ENCODE data around the gene PRKCD. TPM values are rescaled to one million over a fixed set of nuclear protein-coding genes. Genes with fewer than 3 reads are reported as not detected.

Gene PRKCD
- polyA plus RNA-seq, result 10 to 100 TPM; 14.7 to 36.8 (median 26.1) TPM

DNA sequence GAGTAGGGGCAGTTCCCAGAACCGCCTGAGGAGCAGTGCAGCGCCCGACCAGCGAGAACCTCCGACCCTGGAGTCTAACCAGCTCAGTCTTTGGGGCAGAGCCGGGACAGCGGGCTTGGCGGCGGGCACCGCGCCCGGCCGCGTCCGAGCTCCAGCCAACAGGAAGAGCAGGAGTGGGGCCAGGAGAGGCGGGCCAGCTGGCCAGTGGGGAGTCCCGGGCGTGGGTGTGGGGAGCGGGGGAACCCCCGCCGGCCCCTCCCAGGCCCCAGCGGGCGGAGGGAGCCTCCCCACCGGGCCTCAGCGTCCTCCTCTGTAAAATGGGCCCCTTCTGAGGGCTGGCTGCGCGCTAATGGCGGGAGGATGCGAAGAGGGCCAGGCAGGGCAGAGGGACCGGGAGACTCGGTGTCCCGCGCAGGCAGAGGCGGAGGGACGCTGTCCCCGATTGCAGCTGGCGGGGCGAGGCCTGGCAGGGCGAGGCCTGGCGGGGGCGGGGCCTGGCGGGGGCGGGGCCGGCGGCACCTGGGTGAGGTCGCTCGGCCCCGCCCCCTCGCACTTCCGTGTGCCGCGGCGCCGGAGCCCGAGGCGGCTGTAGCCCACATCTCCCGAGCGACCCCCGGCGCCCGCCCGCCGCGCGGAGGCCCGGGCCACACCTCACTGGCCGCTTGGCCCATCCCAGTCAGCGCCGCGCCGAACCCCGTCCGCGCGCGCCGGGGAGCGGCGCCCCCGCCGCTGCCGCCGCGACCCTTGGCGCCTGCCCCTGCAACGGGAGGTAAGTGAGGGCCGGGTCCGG, at the start of gene PRKCD:
TSS of gene PRKCD (plus strand) at position 550 of the 790 bp plus-strand sequence. CDS start 17,214 bp downstream, outside the sequence.
- Mint-ChIP-seq H3K4me3 (peak within 1 kb of the TSS; percentile 91 to 97 (median 92)), H3K4me1 (peaks cover 32 to 45% of the 10 kb centered on the region in 2 donors), H3K9me3 (no peaks in the 10 kb centered on the region), H3K27me3 (ENCODE audit: low read depth in 3 of 3) (peaks cover 11 to 22% (median 13%) of the 10 kb centered on the region in 3 donors), H3K36me3 (no peaks in the 10 kb centered on the region), H3K27ac (peak within 1 kb of the TSS; percentile 72 to 92 (median 88))
- peak; percentile 63 to 66 (median 65) for DNase-seq

DNA sequence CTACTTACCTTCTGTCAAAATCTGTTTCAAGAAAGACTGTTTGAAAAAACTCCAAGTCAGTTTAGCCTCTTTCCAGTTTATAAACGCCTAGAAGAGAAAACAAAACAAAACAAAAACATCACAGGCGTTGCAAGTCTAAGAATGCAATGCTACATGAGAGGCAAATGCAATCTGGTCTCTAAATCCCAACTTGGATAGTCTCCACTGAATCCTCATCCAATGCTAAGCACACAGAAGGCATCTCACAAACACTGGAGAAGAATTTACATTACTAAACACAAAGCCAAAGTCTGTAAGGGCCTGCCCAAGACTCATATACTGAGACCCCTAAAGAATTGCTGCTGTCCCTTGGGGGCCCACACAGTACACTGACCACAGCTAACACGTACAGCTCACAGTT, 49.2 kb upstream of the PRKCD start:
- peaks cover 0 to under 1% (median 0%) of the 10 kb centered on the region in 3 donors for H3K27me3 Mint-ChIP-seq (ENCODE audit: low read depth in 3 of 3)
- H3K36me3 Mint-ChIP-seq, result peaks cover 8 to 17% (median 8%) of the 10 kb centered on the region in 3 donors
- no peak overlapping the region for H3K27ac Mint-ChIP-seq
- no peaks in the 10 kb centered on the region for H3K4me1 Mint-ChIP-seq
- no peak overlapping the region for H3K4me3 Mint-ChIP-seq
- DNase-seq, result no peak
- no peaks in the 10 kb centered on the region for H3K9me3 Mint-ChIP-seq

DNA sequence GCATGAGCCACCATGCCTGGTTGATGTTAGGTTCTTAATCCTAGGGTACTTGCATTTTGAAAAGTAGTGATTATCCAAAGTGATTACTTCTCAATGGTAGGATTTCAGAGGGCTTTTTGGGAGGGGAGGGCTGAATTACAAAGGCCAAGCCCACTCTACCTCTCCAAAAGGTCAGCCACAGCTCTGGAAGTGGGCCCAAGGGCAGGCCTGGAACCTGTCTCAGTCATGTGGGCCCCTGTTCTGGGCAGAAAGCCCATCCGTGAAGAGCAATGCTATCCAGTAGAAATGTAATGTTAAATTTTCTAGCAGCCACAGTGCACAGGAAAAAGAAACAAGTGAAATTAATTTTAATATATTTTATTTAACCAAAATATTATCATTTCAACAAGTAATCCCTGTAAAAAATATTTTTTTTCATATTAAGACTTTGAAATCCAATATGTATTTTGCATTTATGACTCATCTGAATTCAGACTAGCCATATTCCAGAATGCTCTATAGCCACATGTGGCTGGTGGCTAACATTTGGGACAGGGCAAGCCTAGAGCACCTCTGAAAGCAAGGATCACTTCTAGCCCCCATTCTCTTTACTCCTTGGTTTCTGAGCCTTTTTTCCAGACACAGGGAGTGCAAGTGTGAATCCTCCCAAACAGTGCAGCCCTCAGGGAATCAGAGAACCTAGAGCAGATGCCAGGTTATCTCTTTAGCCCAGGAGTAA, 47.6 kb upstream of the PRKCD start:
- H3K4me3 Mint-ChIP-seq, result no peak overlapping the region
- no peak overlapping the region for H3K27ac Mint-ChIP-seq
- peaks cover 14 to 21% (median 14%) of the 10 kb centered on the region in 3 donors for H3K36me3 Mint-ChIP-seq
- no peaks in the 10 kb centered on the region for H3K9me3 Mint-ChIP-seq
- no peak for DNase-seq
- no peaks in the 10 kb centered on the region for H3K4me1 Mint-ChIP-seq
- H3K27me3 Mint-ChIP-seq (ENCODE audit: low read depth in 3 of 3), result no peaks in the 10 kb centered on the region

DNA sequence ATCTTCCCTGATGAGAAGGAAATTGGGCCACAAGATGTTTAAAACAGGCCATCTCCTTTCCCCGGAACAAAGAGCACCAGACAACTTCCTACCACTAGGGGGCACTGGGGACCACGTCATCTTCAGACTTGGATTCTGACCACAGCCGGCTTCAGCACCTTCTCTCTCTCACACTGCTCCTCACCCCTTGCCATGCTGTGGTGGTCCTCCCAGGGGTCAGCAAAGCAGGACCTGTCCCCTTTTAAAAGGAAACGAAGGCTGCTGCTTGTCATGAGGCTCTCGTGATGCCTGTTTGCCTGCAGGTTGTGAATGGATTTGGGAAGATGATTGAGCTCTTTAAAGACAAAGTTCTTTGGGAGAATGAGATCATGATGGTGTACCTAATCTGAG, 47.0 kb upstream of the PRKCD start:
- no peaks in the 10 kb centered on the region for H3K4me1 Mint-ChIP-seq
- DNase-seq, result peak; percentile 73 to 77 (median 73)
- H3K9me3 Mint-ChIP-seq, result no peaks in the 10 kb centered on the region
- H3K27ac Mint-ChIP-seq, result no peak overlapping the region
- no peak overlapping the region for H3K4me3 Mint-ChIP-seq
- peaks cover 14 to 22% (median 16%) of the 10 kb centered on the region in 3 donors for H3K36me3 Mint-ChIP-seq
- no peaks in the 10 kb centered on the region for H3K27me3 Mint-ChIP-seq (ENCODE audit: low read depth in 3 of 3)

DNA sequence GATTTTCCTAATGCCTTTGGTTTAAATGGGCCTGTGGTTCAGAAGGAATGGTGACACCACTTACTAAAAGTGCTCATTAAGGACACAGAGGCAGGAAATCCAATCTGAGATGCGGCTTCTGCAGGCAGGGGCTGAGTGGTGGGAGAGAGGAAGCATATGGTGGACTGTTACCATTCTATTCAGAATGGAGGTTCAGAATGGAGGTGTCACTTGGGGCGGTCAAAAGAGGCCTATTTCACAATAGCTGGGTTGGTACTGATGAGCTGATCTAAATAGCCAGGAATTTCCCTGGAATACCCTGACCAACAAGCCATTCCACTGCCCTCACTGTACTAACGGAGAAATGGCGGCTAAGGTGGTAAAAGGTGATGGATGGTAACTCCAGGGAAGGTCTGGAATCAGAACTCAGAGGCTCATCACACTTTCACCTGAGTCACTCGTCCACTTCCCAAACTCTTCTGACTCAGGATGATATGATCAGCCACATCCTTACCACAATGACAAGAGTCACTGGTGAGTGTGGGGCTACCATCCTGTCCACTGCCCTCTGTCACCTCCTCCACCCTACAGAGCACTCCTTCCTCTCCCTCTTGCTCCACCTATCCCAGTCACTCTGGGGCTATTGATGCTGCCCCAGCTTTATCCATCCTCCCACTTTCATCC, 46.5 kb upstream of the PRKCD start:
- no peaks in the 10 kb centered on the region for H3K4me1 Mint-ChIP-seq
- H3K27me3 Mint-ChIP-seq (ENCODE audit: low read depth in 3 of 3), result no peaks in the 10 kb centered on the region
- H3K9me3 Mint-ChIP-seq, result no peaks in the 10 kb centered on the region
- no peak for DNase-seq
- H3K27ac Mint-ChIP-seq, result no peak overlapping the region
- peaks cover 11 to 19% (median 16%) of the 10 kb centered on the region in 3 donors for H3K36me3 Mint-ChIP-seq
- no peak overlapping the region for H3K4me3 Mint-ChIP-seq

DNA sequence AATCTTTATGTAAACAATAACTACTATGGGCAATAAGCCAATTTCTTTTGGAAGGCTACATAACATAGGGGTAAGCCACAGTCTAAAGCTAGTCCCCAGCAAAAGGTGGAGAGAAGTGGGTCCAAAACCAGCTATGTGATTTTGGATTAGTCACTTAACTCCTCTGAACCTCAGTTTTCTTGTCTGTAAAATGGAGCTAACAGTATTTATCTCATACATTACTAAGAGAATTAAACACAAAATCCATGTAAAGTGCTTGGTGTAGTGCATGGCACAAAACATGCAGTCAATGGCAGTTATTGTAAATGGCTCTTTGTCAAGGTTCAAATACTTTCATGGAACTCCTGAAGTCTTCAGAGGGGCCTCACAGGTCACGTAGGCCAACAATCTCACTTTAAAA, 44.1 kb upstream of the PRKCD start:
- Mint-ChIP-seq H3K27ac (no peak overlapping the region), H3K4me1 (no peaks in the 10 kb centered on the region), H3K36me3 (peaks cover 18 to 29% (median 19%) of the 10 kb centered on the region in 3 donors), H3K9me3 (no peaks in the 10 kb centered on the region), H3K4me3 (no peak overlapping the region), H3K27me3 (ENCODE audit: low read depth in 3 of 3) (no peaks in the 10 kb centered on the region)
- no peak for DNase-seq

DNA sequence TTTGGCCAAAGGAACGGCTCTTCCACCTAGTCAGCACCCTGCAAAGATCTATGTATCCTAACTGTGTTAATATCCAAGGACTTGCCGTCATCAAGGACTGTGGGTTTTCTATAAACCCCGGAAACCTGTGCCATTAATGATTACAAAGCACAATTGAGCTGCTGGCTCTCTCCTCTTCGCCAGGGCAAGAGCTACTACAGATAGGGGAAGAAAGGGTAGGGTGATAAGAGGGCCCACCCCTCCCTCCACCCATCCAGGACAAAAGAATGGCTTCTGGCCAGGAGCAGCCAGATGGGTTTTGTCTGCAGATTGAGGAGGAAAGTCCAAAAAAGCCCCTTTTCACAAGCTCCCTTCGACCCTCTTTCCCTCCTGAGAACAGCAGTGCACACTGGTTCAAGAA, 40.7 kb upstream of the PRKCD start:
- Mint-ChIP-seq H3K27ac (no peak overlapping the region), H3K9me3 (no peaks in the 10 kb centered on the region), H3K4me1 (no peaks in the 10 kb centered on the region), H3K36me3 (peaks cover 36 to 54% (median 40%) of the 10 kb centered on the region in 3 donors), H3K4me3 (no peak overlapping the region), H3K27me3 (ENCODE audit: low read depth in 3 of 3) (no peaks in the 10 kb centered on the region)
- DNase-seq, result no peak

DNA sequence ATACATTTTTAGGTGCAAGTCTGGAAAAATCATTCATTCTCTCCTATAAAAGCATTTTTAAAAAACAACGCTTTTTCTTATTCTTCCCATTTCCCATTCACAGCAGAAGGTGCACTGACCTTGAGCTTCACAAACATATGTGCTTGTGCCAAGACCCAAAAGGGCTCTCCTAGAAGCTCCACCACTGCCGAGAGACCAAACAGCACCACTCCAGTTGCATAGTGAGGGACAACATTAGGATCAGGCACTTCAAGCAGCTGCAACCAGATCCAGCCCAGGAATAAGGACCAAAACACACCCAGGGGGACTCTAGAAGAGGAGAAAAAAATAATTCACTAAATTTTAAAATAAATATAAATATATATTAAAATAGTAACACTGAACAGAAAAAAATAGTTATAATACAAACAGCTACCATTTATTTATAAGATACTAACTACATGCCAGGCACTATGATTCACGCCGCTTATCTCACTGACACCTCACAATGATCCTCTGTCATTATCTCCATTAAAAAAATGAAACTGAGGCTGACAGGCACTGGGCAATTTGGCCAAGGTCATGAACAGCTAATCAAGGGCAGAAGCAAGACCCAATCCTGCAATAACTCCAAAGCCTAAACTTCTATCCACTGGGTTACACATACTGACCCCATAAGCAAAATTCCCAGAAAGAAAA, 38.6 kb upstream of the PRKCD start:
- H3K4me1 Mint-ChIP-seq, result no peaks in the 10 kb centered on the region
- DNase-seq, result no peak
- peaks cover 36 to 54% (median 40%) of the 10 kb centered on the region in 3 donors for H3K36me3 Mint-ChIP-seq
- no peak overlapping the region for H3K4me3 Mint-ChIP-seq
- H3K27me3 Mint-ChIP-seq (ENCODE audit: low read depth in 3 of 3), result no peaks in the 10 kb centered on the region
- no peaks in the 10 kb centered on the region for H3K9me3 Mint-ChIP-seq
- peak overlapping the region in 1 of 6 donors; percentile 29 for H3K27ac Mint-ChIP-seq

DNA sequence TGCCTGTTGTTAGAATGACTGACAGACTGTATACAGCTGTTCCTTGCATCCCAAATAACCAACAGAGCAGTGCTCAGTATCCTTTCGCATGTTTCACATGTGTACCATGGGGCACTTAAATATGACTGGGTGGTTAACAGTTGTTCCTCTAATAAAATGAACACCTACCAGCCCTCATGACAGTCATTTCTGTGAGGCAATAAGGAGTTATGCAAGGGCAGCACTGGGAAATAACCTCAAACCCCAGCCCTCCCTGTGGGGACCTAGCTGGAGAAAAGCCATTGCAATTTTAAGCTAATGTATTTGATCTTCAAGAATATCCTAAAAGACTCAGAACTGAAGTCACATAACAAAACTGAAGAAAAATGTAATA, 38.1 kb upstream of the PRKCD start:
- no peak for DNase-seq
- H3K36me3 Mint-ChIP-seq, result peaks cover 35 to 53% (median 40%) of the 10 kb centered on the region in 3 donors
- no peaks in the 10 kb centered on the region for H3K4me1 Mint-ChIP-seq
- no peak overlapping the region for H3K4me3 Mint-ChIP-seq
- H3K27ac Mint-ChIP-seq, result peak overlapping the region in 1 of 6 donors; percentile 29
- H3K9me3 Mint-ChIP-seq, result no peaks in the 10 kb centered on the region
- no peaks in the 10 kb centered on the region for H3K27me3 Mint-ChIP-seq (ENCODE audit: low read depth in 3 of 3)

DNA sequence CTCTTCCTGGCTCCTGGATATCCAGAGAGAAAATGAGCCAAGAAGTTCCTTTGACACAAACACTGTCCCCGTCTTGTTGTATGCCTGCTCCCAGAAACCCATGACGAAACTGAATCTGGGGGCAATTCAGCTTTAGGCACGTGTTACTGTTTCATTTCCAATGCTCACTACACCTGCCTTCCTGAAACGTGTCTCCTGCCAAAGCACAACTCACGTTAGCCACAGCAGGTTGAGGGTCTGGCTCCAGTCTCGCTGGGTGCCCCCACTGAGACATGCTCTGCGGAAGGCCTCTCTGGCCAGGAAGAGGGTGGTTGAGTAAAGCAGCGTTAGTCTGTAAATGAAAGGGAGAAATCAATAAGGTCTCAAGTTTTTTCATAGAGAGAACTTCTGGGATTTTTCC, 37.5 kb upstream of the PRKCD start:
- Mint-ChIP-seq H3K4me1 (no peaks in the 10 kb centered on the region), H3K9me3 (no peaks in the 10 kb centered on the region), H3K27me3 (ENCODE audit: low read depth in 3 of 3) (no peaks in the 10 kb centered on the region), H3K36me3 (peaks cover 29 to 47% (median 34%) of the 10 kb centered on the region in 3 donors), H3K27ac (no peak overlapping the region), H3K4me3 (no peak overlapping the region)
- DNase-seq, result no peak

DNA sequence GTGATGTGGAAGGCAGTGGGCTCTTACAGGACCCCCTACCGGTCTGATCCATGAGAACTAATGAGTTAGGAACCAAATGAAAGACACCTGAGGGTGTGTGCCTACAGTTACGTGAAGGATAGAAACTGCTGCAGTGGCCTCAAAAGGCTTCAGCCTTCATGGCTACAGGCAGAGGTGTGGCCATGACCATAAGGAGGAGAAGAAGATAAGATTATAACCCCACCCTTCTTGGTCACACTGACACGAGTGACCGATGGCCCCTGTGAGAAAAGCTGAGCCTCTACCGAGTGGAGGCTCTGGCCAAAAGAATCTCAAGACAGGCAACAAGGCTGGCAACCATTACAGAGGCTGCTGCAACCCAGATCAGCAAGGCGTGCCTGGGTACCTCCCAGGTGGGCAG, 37.1 kb upstream of the PRKCD start:
- Mint-ChIP-seq H3K36me3 (peaks cover 28 to 45% (median 33%) of the 10 kb centered on the region in 3 donors), H3K4me3 (no peak overlapping the region), H3K4me1 (peaks cover 0 to 3% of the 10 kb centered on the region in 2 donors), H3K27me3 (ENCODE audit: low read depth in 3 of 3) (no peaks in the 10 kb centered on the region), H3K9me3 (no peaks in the 10 kb centered on the region), H3K27ac (no peak overlapping the region)
- no peak for DNase-seq

DNA sequence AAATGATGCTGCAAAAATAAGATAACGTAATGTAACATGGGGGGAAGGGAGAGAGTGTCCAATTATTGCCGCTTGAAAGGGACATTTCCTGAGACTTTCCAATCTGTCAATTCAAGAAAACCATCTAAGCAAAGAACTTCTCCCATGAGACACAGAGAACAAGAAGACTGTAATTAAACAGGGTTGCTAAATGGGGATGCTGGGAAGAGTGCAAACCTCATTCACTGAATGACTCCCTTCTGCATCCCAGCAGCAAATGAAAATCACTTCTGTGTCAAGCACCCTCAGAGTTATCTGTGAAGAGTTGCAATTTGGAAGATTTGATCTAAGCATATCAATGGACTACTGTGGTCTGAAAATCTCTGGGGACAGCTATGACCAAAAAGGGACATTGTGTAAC, 34.4 kb upstream of the PRKCD start:
- H3K36me3 Mint-ChIP-seq, result peaks cover 18 to 26% (median 21%) of the 10 kb centered on the region in 3 donors
- H3K9me3 Mint-ChIP-seq, result no peaks in the 10 kb centered on the region
- DNase-seq, result no peak
- no peak overlapping the region for H3K4me3 Mint-ChIP-seq
- peaks cover 5 to 9% (median 7%) of the 10 kb centered on the region in 3 donors for H3K27me3 Mint-ChIP-seq (ENCODE audit: low read depth in 3 of 3)
- H3K4me1 Mint-ChIP-seq, result peaks cover 22 to 30% of the 10 kb centered on the region in 2 donors
- H3K27ac Mint-ChIP-seq, result peak overlapping the region in 1 of 6 donors; percentile 30

DNA sequence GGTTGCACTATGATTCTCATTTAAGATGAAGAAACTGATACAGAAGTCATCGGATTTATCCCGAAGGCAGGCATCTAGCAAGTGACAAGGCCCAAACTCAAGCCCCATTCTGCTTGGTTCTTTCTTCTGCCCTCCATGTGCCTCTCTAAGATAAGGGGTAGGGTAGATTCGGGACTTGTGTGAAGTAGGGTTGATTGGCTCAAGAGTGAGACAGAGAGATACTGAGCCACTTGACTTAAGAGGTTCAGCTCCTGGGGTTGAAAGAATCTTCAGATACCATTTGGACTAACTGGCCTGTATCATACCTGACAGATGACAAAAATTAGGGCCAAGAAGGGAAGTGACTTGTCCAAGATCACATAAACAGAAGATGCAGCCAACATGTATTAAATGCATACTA, 31.7 kb upstream of the PRKCD start:
- peaks cover 7 to 9% (median 7%) of the 10 kb centered on the region in 3 donors for H3K27me3 Mint-ChIP-seq (ENCODE audit: low read depth in 3 of 3)
- no peaks in the 10 kb centered on the region for H3K9me3 Mint-ChIP-seq
- peak overlapping the region; percentile 97 to 100 (median 99) for H3K27ac Mint-ChIP-seq
- no peak for DNase-seq
- peaks cover 6% of the 10 kb centered on the region in 3 donors for H3K36me3 Mint-ChIP-seq
- H3K4me1 Mint-ChIP-seq, result peaks cover 22 to 31% of the 10 kb centered on the region in 2 donors
- H3K4me3 Mint-ChIP-seq, result peak overlapping the region; percentile 87 to 96 (median 90)
